UCSD-AML1 (cell line): Measurements from ENCODE around the gene CARD19.

Experiments
- DNase-seq: peaks from one replicate; lab custom pipeline; 2025; ENCODE audit not compliant: unreplicated experiment; lab: John Stamatoyannopoulos, UW

The CARD19 gene

DNA sequence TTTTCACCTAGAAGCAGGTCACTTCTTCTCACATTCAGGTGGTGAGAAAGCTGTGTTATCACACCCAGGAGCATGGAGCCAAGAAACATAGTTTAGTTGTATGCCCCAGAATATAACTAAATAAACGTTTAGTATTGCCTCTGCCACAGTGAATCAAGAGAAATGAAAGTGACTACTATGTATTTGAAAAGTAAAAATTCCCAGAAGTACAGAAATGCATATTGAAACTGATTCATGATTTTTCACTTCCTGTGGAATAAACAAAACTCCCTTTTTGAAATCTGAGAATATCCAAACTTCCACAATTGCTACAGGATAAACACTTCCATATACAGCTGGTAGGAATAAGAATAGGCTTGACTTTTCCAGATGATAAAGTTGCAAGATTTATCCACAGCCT, 53.3 kb downstream of the CARD19 start:
- DNase-seq = no peak

DNA sequence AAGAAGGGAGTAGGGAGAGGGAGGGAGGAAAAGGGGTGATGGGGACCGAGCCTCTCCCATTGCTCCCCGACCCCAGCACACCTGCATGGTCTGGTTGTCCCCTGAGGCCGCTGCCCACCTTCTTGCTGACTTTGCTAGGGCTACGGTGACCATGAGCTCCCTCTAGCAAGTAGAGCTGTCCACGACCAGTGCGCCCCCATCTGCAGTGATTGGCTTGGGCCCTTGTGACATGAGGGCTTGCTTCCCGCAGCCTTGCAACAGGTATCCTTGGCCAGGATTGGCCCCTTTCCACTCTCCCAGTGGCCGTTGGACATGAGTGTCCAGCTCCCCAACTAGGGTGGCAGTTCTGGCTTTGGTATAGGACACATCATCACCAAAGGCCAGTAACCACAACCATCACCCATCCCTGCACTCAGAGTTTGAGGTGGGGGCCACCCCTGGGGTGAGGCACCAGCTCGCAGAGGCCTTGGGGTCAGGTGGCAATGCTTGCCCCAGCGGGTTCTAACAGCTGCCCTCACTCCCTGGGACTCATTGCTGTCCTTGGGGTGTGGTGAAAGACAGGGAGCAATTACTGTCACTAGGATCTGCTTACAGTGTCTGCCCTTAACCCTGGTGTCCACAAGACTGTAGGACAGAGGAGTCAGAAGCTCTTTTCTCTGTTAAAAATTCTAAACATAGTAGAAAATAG, 55.2 kb downstream of the CARD19 start:
- DNase-seq = no peak

DNA sequence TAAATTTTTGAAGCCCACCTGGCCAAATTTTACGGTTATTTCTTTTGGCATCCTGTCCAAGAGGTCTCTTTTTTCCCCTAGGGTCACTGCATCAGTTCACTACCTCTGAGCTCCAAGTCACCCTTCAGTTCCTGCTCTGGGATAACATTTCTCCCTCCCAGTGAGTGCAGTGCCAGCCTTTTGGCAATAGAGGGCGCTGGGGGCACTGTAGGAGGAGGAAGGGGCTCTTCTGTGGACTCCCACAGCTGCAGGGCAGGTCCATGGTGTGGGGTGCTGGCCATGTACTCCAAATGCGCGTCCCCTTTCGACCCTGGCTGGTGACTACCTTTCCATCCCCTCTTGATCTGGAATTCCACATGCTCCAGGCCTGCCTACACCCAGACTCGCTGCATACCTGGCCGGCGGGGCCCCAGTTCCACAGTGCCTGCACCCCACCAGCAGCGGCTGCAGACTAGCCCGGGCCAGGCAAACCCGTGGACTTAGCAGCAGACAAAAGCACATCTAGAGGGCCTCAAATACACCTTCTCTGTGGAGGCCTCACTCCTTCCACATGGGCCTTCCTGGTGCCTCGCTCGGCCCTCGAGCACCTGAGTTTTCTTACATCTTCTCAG, 58.4 kb downstream of the CARD19 start:
- DNase-seq = peak; percentile 62

DNA sequence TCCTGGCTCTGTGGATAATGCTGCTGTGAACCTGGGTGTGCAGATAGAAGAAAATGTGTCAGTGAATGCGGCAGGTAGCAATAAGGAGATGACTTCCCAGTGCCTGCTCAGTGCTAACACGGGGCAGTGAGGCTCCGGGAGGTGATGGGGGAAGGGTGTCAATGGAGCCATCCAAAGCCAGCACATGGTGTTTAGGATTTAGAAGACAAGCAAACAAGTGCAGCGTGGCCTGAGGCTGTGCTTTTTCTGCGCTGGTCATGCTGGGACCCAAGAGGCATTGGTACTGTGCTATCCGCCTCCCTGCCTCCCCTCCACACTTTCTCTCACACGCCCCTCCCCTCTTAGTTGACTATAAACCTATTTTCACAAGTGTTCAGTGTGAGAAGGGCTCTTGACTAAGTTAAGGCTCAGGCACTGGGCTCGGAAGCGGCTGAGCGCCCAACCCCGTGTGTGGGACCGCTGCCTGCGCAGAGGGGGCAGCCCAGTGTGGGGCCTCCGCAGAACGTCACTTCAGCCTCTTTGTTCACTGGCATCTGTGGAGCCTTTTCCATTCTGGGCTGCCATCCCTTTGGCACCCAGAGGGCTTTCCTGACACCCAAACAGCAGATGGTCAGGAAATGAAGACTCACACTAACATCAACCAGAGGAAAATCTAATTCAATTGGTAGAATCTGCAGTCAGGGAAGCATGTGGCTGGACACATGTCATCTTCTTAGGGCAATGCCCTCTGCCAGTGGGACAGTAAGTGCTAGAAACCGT, 59.9 kb downstream of the CARD19 start:
- DNase-seq = no peak

DNA sequence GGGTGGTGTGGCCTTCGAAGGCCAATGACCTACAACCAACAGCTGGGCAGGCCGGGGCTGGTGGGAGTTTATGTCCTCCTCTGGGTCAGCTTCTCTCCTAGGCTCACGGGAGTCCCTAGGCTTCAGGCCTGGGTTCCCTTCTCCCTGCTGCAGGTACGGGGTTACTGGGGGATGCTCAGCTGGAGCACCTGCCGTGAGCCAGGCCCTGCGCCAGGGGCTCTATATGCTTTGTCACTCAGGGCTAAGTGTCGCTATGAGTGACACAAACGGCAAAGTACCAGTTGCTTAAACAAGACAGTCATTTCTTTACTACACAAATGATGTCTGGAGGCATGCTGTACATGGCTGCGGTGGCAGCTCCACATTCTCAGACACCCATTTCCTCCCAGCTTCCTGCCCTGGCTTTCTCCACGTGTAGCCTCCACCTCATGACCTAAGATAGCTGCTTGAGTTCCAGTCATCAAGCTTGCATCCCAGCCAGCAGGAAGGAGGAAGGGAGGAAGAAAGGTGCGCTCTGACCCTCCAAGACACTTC, 60.5 kb downstream of the CARD19 start:
- no peak for DNase-seq

DNA sequence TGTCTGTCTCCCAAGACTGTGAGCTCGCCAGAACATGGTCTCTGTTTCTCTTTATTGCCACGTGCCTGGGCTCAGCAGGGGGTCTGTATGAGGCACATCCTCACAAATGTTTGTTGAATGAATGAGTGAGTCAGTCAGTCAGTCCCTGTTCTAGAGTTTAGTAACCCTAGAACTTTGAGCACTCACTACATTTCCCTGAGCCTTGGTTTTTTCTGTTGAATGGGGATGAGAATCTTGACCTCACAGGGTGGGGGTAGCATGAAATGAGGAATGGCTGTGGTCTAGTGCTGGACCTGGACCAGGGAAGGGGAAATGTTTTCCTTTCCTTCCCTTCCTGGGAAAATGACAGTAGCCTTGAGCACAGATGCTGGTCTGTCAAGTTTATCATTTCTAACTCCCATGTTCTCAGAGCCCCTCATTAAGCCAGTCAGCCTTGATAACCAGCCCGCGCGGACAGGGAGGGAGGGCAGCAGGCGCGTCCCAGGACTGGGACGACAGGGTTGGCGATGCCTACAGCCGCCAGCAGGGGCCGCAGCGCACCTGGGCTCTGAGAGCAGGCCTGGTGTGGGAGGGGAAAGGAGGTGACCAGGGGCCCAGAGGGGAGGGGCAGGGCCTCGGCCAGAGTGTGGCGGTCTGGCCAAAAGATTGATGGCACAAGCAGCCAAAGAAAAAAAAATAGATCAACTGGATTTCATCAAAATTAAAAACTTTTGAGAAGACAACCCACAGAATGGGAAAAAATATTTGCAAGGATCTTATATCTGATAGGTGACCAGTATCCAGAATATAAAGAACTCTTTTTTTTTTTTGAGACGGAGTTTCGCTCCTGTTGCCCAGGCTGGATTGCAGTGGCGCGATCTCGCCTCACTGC, 63.8 kb downstream of the CARD19 start:
- peak; percentile 76 for DNase-seq

DNA sequence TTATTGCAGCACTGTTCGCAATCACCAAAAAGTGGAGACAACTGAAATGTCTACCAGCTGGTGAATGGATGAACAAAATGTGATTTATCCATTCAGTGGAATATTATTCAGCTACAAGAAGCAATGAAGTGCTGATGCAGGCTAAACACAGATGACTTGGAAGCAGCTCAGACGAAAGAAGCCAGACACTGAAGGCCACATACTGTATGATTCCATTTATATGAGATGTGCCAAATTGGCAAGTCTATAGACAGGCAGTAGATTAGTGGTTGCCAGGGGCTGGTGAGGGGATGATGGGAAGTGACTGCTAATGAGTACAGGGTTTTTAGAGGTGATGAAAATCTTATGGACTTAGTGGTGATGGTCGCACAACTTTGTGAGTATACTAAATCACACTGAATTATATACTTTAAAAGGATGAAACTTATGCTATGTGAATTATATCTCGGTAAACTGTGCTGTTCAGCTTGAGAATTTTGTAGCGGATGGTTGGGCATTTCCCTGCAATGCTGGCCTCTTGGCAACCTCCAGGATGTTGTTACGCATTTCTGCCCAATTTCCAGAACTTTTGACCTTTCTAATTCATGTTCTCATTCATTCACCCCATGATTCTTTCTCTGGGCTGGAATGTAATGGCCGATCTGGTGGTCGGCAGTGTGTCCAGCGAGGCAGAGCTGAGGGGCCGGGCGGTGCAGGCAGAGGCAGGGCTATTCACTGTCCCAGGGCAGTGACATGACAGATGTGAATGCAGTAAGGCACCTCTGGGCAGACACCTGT, 66.0 kb downstream of the CARD19 start:
- DNase-seq = no peak
